ENCODE data around the gene DNAJC6.

The DNAJC6 gene

DNA sequence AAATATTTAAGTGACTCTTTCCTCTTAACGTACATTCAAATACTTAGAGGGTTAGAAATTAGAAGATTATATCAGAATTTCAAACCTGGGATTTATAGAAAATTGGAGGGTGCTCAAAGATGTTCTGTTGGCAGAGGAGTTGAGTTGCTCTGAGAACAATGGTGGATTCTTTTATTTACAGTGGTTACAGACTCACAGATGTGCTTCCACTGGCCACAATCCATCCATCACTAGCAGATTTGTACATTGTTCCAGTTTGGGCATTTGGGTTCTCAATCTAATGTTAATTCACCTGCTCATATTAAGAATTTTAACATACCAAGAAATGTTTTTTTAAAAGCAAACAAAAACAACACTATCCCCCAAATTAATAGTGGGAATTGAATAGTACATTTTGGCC is 23.5 kb downstream of the DNAJC6 start:
- no peak for DNase-seq (ENCODE audit: extremely low read depth, low read depth)
- TF ChIP-seq CTCF (IDR thresholded peaks at IDR 0.05; ENCODE audit: low read depth, low read length), result no peak

DNA sequence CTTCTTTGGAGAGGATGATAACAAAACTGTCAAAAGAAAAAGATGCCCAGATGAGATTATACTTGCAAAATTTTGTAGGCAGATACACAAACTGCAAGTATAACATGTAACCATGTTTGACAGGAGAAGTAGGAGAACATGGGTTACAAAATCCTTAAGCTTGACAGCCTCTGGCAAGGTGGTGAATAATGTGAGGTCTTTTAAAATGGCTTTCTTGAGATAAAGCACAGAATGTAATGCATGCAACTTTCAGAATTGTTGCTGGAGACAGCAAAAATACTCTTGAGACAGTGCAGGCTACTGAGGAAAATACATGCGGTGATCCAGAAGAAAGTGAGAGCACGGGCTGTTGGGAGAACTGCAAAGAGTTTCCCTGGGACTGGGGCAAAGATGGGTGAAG is 24.7 kb downstream of the DNAJC6 start:
- no peak for DNase-seq (ENCODE audit: extremely low read depth, low read depth)
- no peak for TF ChIP-seq CTCF (IDR thresholded peaks at IDR 0.05; ENCODE audit: low read depth, low read length)

DNA sequence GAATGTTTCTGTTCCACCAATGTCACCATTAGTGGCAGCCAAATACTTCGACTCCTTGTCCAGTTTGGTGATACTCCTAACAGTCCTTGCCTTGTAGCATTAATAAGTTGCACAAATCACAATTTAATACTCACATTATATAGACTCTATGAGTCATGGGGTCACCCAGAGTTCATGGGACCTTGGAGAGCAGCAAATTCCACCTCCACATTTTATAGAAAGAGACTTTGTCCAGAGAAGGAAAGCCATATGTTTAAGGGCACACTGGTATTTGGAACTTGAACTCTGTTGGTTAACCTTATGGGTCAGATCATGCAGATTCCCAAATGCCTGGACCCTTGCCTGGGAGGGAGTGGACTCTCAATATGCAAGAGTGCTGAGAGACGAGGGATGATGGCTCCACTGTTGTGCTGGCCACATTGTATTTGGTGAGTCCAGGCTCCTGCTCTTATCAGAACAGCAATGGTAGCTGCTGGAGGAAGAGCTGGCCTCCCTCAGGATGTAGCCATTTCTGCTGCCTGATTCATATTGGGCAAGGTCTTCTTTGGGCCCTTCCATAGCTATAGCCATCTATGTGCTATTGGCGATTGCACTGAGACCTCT is 30.6 kb downstream of the DNAJC6 start:
- TF ChIP-seq CTCF (IDR thresholded peaks at IDR 0.05; ENCODE audit: low read depth, low read length), result no peak
- DNase-seq (ENCODE audit: extremely low read depth, low read depth), result no peak

- DNase-seq (ENCODE audit: extremely low read depth, low read depth), result no peak
- TF ChIP-seq CTCF (IDR thresholded peaks at IDR 0.05; ENCODE audit: low read depth, low read length), result no peak
Measured at GRCh38 chr1:65341381-65341780, 32.0 kb downstream of the DNAJC6 start.

DNA sequence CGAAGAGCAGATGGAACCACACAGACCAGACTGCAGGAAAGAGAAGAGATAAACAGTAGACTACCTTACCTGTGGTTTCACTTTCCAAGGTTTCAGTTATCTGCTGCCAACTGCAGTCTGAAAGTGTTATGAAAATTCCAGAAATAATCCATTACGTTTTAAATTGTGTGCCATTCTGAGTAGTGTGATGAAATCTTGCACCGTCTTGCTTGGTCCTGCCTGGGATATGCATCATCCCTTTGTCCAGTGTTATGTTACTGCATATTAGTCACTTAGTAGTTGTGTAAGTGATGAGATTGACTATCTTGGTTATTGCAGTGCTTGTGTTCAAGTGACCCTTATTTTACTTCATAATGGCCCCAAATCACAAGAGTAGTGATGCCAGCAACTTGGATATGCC is 33.9 kb downstream of the DNAJC6 start:
- TF ChIP-seq CTCF (IDR thresholded peaks at IDR 0.05; ENCODE audit: low read depth, low read length), result no peak
- DNase-seq (ENCODE audit: extremely low read depth, low read depth), result peak; percentile 30

- no peak for TF ChIP-seq CTCF (IDR thresholded peaks at IDR 0.05; ENCODE audit: low read depth, low read length)
- no peak for DNase-seq (ENCODE audit: extremely low read depth, low read depth)
Measured at GRCh38 chr1:65344171-65344814, 35.0 kb downstream of the DNAJC6 start.

DNA sequence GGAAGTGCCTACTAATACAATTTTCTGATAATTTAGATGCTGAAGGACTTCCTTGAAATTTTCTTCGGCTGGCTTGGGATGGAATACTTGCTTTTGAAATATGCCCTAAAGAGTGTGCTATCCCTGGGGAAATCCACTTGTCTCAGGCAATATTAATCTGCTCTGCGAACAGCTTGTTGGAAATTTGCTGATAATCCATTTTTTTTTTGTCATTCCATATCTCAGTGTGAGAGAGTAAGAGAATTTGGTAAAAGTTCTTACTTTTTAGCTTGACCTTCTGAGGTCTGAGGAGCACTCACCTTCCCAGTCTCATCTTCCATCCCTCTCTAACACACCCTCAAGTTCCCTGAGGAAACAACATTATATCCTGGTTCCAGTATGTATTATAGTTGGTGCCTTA is 36.8 kb downstream of the DNAJC6 start:
- no peak for TF ChIP-seq CTCF (IDR thresholded peaks at IDR 0.05; ENCODE audit: low read depth, low read length)
- DNase-seq (ENCODE audit: extremely low read depth, low read depth), result no peak

Measured in AG09319 (cell line).